Measurements from ENCODE around the gene COPS3.
A peak's percentile ranks its signal among the peaks of the same experiment; 100 is the strongest.

The COPS3 gene

DNA sequence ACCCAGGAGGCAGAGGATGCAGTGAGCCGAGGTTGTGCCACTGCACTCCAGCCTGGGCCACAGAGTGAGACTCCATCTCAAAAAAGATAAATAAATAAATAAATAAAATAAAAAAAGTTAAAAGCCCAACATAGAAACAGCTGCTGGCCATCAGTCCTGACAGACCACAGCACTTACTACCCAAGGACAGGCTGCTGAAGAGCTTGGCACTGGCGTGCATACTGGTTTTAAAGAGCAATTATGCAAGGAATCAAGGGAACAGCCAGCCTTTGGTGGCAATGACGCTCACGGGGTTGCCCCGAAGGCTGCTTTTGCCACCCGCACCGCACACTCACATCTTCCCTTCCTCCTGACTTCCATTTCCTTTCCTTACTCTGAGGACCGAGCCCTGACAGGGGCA is 79.1 kb downstream of the COPS3 start:
- no peak for DNase-seq
- Mint-ChIP-seq H3K36me3 (ENCODE audit: low read depth) (no peaks in the 10 kb centered on the region), H3K4me3 (no peak overlapping the region), H3K9me3 (no peaks in the 10 kb centered on the region), H3K27ac (no peak overlapping the region), H3K4me1 (peaks cover 26% of the 10 kb centered on the region), H3K27me3 (ENCODE audit: low read depth, poor library complexity) (peaks cover 9% of the 10 kb centered on the region)
- no peak for TF ChIP-seq CTCF (IDR thresholded peaks at IDR 0.05)

GRCh38 chr17:17201271-17201670 is 79.8 kb downstream of the COPS3 start:
- H3K4me1 Mint-ChIP-seq, result peaks cover 26% of the 10 kb centered on the region
- no peak for DNase-seq
- H3K27me3 Mint-ChIP-seq (ENCODE audit: low read depth, poor library complexity), result peaks cover 9% of the 10 kb centered on the region
- H3K4me3 Mint-ChIP-seq, result no peak overlapping the region
- H3K36me3 Mint-ChIP-seq (ENCODE audit: low read depth), result no peaks in the 10 kb centered on the region
- no peak overlapping the region for H3K27ac Mint-ChIP-seq
- no peaks in the 10 kb centered on the region for H3K9me3 Mint-ChIP-seq
- TF ChIP-seq CTCF (IDR thresholded peaks at IDR 0.05), result no peak

DNA sequence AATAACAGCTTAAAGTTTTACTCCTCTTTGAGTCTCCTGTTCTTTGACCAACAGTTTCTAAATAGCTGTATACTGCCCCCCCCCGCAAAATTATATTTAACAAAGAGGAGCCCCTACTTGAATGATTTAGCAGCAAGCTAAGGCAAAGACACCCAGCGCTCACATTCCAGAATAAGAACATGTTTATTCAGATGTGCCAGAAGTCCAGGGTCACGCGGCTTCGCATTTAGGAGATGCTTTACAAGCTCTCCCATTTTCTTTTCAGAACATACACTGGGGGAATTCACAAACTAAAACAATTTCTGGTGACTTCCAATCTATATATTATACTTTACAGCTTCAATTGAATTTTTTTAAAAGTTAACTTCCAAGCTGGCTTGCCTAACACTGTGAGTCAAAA is 80.2 kb downstream of the COPS3 start:
- no peaks in the 10 kb centered on the region for H3K36me3 Mint-ChIP-seq (ENCODE audit: low read depth)
- H3K9me3 Mint-ChIP-seq, result no peaks in the 10 kb centered on the region
- no peak for DNase-seq
- no peak overlapping the region for H3K4me3 Mint-ChIP-seq
- TF ChIP-seq CTCF (IDR thresholded peaks at IDR 0.05), result no peak
- H3K27ac Mint-ChIP-seq, result peak overlapping the region; percentile 62
- peaks cover 26% of the 10 kb centered on the region for H3K4me1 Mint-ChIP-seq
- H3K27me3 Mint-ChIP-seq (ENCODE audit: low read depth, poor library complexity), result peaks cover 9% of the 10 kb centered on the region

GRCh38 chr17:17200311-17200710 is 80.7 kb downstream of the COPS3 start:
- Mint-ChIP-seq H3K9me3 (no peaks in the 10 kb centered on the region), H3K27me3 (ENCODE audit: low read depth, poor library complexity) (peaks cover 9% of the 10 kb centered on the region), H3K27ac (peak overlapping the region; percentile 62), H3K4me3 (no peak overlapping the region), H3K36me3 (ENCODE audit: low read depth) (no peaks in the 10 kb centered on the region), H3K4me1 (peaks cover 26% of the 10 kb centered on the region)
- TF ChIP-seq CTCF (IDR thresholded peaks at IDR 0.05), result no peak
- DNase-seq, result no peak

- DNase-seq, result no peak
- Mint-ChIP-seq H3K36me3 (ENCODE audit: low read depth) (no peaks in the 10 kb centered on the region), H3K27ac (no peak overlapping the region), H3K9me3 (no peaks in the 10 kb centered on the region), H3K4me3 (no peak overlapping the region), H3K27me3 (ENCODE audit: low read depth, poor library complexity) (peaks cover 3% of the 10 kb centered on the region), H3K4me1 (peaks cover 26% of the 10 kb centered on the region)
- TF ChIP-seq CTCF (IDR thresholded peaks at IDR 0.05), result no peak
These were observed 82.8 kb downstream of the COPS3 start for GRCh38 chr17:17198281-17198680.

- Mint-ChIP-seq H3K27ac (no peak overlapping the region), H3K36me3 (ENCODE audit: low read depth) (no peaks in the 10 kb centered on the region), H3K27me3 (ENCODE audit: low read depth, poor library complexity) (peaks cover 3% of the 10 kb centered on the region), H3K4me1 (peaks cover 26% of the 10 kb centered on the region), H3K9me3 (no peaks in the 10 kb centered on the region), H3K4me3 (no peak overlapping the region)
- no peak for DNase-seq
- no peak for TF ChIP-seq CTCF (IDR thresholded peaks at IDR 0.05)
These were observed 84.3 kb downstream of the COPS3 start for GRCh38 chr17:17196776-17197175.
